Measurements from ENCODE around the gene PYY. TPM values are rescaled to one million over a fixed set of nuclear protein-coding genes. Genes with fewer than 3 reads are reported as not detected.
"Not testable (repeated sequence)": the region's sequence is repeated elsewhere in the genome, so short reads cannot be mapped to it uniquely, and the experiment has no call there.

PYY gene
- polyA plus RNA-seq, 3 donors, result not detected

DNA sequence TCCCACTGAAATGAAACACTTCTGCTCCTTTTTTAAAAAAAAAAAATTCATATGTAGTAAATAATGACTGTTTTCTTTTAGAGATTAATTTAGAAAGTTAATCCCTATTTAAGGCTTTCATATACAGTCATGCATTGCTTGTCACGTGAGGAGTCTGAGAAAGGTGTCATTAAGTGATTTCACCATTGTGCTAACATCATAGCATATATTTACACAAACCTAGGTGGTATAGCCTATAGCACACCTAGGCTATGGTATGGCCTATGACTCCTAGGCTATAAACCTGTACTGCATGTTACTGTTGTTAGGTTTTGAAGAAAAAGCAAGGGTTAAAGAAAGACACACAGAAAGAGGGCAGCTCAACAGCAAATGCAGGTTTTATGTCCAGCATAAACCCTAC, 25.1 kb downstream of the PYY start:
- WGBS, 3 donors, result 64 to 97% (median 82%) methylated on average over 1 of the region's 1 CpG
- no peak overlapping the region for H3K27ac ChIP-seq (ENCODE audit: low read depth, low read length)

DNA sequence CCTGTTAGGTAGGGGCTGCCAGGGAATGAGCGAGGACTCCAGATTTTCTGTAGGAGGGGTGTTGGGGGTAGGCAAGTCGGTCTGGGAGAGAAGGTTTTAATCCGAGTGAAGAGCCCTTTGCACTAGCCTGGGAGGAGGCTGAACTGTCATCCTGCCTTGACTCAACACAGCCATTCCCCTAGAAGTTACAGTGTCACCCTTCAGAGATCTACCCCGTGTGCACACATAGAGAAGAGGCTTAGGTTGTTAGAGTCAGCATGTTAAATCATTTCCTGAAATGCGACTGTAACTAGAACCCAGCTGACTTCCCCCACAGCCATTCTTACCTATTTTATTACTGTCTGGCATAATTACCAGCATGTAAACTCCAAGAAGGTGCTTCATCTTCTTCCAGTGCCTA, 25.8 kb downstream of the PYY start:
- H3K27ac ChIP-seq (ENCODE audit: low read depth, low read length), result not testable (repeated sequence)
- 11 to 66% (median 19%) methylated on average over 5 of the region's 5 CpGs for WGBS, 3 donors

- no peak overlapping the region for H3K27ac ChIP-seq (ENCODE audit: low read depth, low read length)
- WGBS, 3 donors, result 3 to 6% (median 5%) methylated on average over 42 of the region's 42 CpGs
These were observed 26.5 kb downstream of the PYY start for GRCh38 chr17:43927060-43927864.

DNA sequence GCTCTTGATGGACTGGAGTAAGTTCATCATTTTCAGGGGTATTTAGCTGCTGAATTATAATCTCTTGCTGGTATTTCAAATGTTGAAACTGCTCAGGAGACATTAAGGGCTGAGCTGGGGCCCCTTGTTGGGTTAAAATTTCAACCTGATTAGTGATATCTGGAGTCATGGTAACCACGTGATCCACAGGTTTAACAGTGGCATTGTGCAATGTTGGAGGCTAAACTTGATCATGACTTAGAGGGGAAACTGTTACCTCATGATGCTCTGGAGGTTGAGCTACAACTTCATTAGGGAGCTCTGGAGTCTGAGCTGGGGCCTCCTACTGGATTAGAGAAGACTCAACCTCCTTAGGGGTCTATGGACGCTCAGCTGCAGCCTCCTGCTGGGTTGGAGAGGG, 29.2 kb downstream of the PYY start:
- 65 to 76% (median 68%) methylated on average over 2 of the region's 2 CpGs for WGBS, 3 donors
- no peak overlapping the region for H3K27ac ChIP-seq (ENCODE audit: low read depth, low read length)

GRCh38 chr17:43920500-43921095, 33.1 kb downstream of the PYY start:
- 45 to 75% (median 72%) methylated on average over 10 of the region's 10 CpGs for WGBS, 3 donors
- H3K27ac ChIP-seq (ENCODE audit: low read depth, low read length), result no peak overlapping the region

DNA sequence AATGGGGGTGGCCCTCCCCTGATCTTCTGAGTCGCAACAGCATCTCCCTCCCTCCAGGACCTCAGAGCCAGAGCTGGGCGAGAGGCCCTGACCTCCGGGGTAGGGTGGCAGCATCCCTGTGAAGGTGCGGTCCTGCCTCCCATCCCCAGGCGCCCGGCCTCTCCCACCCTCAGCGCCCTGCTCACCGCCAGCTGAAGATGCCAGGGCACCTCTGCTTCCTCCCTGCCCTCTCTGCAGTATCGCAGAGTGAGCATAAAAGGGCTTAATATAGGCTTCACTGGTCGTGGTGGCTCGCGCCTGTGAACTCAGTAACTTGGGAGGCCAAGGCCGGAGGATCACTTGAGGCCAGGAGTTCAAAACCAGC, 35.7 kb downstream of the PYY start:
- H3K27ac ChIP-seq (ENCODE audit: low read depth, low read length), result no peak overlapping the region
- 57 to 61% (median 57%) methylated on average over 13 of the region's 13 CpGs for WGBS, 3 donors

- WGBS, 3 donors, result 6 to 26% (median 7%) methylated on average over 40 to 43 of the region's 43 CpGs
These were observed 36.3 kb downstream of the PYY start for GRCh38 chr17:43917348-43918025.

DNA sequence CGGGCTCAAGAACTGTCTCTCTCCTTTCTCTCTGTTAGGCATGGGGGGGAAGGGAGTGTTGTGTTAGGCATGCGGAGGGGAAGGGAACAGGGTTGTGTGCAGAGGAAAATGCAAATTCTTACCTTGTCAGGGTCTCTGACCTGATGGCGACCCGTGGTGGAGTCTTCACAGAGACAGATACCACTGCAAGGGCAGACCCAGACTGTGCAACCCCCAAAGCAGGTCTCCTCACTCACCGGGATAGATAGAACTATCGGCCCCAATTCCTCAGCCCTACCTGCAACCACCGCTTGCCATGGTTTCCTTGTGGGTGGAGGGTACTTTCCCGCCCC, 36.8 kb downstream of the PYY start:
- H3K27ac ChIP-seq (ENCODE audit: low read depth, low read length), result no peak overlapping the region
- 59 to 81% (median 64%) methylated on average over 8 of the region's 8 CpGs for WGBS, 3 donors

More at GRCh38 chr17:43917348-43918025, 36.3 kb downstream of the PYY start:
- H3K27ac ChIP-seq (ENCODE audit: low read depth, low read length), result no peak overlapping the region

- H3K27ac ChIP-seq (ENCODE audit: low read depth, low read length), result no peak overlapping the region
- WGBS, 3 donors, result 41 to 85% (median 80%) methylated on average over 4 of the region's 4 CpGs
These were observed 37.4 kb downstream of the PYY start for GRCh38 chr17:43916385-43916784.

GRCh38 chr17:43915559-43915958, 38.2 kb downstream of the PYY start:
- WGBS, 3 donors, result 84 to 87% (median 85%) methylated on average over 3 of the region's 3 CpGs
- no peak overlapping the region for H3K27ac ChIP-seq (ENCODE audit: low read depth, low read length)

GRCh38 chr17:43914451-43914850, 39.3 kb downstream of the PYY start:
- no peak overlapping the region for H3K27ac ChIP-seq (ENCODE audit: low read depth, low read length)
- WGBS, 3 donors, result 65 to 80% (median 66%) methylated on average over 2 of the region's 2 CpGs

- WGBS, 3 donors, result 76 to 85% (median 78%) methylated on average over 5 to 6 of the region's 6 CpGs
- no peak overlapping the region for H3K27ac ChIP-seq (ENCODE audit: low read depth, low read length)
These were observed 40.2 kb downstream of the PYY start for GRCh38 chr17:43913584-43913983.

- no peak overlapping the region for H3K27ac ChIP-seq (ENCODE audit: low read depth, low read length)
- WGBS, 3 donors, result 62 to 70% (median 66%) methylated on average over 4 of the region's 4 CpGs
These were observed 41.0 kb downstream of the PYY start for GRCh38 chr17:43912635-43913304.

DNA sequence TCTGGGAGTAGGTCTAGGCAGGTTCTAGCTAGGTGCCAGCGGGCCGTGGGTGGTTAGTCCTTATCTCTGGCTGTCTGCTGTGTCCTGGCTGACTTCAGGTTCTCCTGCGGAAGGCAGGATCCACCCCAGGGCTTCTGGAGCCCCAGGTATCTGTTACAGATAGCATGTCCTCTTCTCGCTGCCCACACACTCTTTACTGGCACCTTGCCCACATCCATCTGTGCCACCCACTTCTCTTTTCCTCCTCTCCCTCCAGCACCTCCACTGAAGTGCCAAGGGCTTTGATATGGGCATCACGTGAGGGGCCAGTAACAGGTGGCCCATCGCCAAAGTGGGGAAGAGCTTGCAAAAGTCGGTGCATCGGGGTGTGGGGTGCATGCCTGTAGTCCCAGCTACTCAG, 41.8 kb downstream of the PYY start:
- WGBS, 3 donors, result 32 to 62% (median 54%) methylated on average over 8 of the region's 8 CpGs
- H3K27ac ChIP-seq (ENCODE audit: low read depth, low read length), result no peak overlapping the region

DNA sequence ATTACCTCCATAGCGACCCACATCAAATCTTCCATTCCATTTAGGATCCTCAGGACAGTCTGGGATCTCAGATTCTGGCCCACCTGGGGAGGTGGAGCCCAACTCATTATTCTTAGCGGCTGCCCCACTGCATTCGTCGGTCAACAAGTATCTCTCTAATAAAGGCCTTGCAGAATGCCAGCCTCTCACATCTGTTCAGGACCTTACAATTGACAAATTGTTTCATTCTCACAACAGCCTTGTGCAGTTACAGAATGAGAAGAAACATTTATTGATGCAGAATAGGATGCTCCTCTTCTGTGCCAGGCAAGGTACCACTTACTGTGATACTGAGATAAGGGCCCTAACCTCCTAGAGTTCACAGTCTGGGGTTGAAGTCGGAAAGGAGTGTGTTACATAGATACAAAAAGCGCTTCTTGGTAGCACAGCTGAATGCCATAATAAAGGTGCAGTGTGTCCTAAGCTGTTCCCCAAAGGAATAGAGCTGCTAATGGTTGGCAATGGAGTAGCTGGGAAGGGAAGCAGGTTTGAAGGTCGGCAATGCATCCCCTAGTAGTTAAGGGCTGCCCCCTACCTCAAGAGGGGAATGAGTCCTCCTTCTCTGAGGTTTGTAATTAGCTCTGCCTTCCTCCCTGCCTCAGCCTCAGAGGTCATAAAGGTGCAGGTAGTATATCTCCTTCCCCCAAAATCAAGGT, 44.1 kb downstream of the PYY start:
- H3K27ac ChIP-seq (ENCODE audit: low read depth, low read length), result no peak overlapping the region
- WGBS, 3 donors, result 56 to 72% (median 68%) methylated on average over 7 of the region's 7 CpGs

GRCh38 chr17:43907998-43908721, 45.6 kb downstream of the PYY start:
- 21 to 42% (median 25%) methylated on average over 26 of the region's 26 CpGs for WGBS, 3 donors
- no peak overlapping the region for H3K27ac ChIP-seq (ENCODE audit: low read depth, low read length)

DNA sequence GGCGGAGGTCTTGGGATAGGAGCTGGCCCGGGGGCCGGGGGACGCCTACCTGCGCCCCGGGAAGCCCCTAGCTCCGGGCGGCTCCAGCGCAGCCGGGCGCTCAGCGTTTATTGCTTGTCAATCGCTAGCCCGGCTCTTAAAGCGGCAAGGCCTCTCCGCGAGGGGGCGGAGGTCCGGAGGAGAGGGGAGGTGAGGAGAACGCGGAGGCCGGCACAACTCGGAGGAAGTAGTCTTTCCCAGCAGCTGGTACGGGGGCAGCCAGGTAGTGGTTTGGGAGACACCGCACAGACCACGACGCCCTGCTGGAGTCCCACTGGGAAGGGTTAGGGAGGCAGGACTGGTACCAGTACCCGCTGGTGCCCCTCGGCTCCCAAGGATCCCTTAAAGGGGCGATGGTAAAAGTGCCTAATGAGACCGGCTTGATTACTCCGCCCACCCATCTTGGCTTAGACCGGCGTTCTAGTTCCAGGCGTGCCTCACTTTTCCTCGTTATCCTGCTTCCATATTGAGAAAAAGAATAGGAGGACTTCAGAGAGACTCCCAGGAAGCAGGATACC, 46.2 kb downstream of the PYY start, which contains the start of gene MPP2:
Gene MPP2 (minus strand): TSS at position 112 of the 557 bp plus-strand sequence. CDS start 3,076 bp downstream, outside the sequence.
- no peak within 1 kb of the TSS for H3K27ac ChIP-seq (ENCODE audit: low read depth, low read length)
- 1 to 4% (median 1%) methylated on average over 36 of the region's 36 CpGs for whole genome bisulfite sequencing, 3 donors

Data from adipose tissue (tissue), 3 donors.